Stimulated activated CD8-positive, alpha-beta memory T cell treated with anti-CD3 and anti-CD28 coated beads, Interleukin-4, amount 100 ng/mL, for 48 hours (primary cell): ENCODE data around the gene DCLRE1A.

Source experiments
- DNase-seq: peaks from one replicate; pipeline ENCODE4 v3.0.0-alpha.2; 2020

DCLRE1A gene

GRCh38 chr10:113854013-113854760 lies at the start of gene DCLRE1A, which contains the start of gene NHLRC2:
TSS of gene DCLRE1A (minus strand) at chr10:113854082. CDS start at chr10:113853182, 900 bp downstream.
TSS of gene NHLRC2 (plus strand) at chr10:113854661. CDS start at chr10:113854873, 212 bp downstream.
- peak; percentile 80 for DNase-seq

DNA sequence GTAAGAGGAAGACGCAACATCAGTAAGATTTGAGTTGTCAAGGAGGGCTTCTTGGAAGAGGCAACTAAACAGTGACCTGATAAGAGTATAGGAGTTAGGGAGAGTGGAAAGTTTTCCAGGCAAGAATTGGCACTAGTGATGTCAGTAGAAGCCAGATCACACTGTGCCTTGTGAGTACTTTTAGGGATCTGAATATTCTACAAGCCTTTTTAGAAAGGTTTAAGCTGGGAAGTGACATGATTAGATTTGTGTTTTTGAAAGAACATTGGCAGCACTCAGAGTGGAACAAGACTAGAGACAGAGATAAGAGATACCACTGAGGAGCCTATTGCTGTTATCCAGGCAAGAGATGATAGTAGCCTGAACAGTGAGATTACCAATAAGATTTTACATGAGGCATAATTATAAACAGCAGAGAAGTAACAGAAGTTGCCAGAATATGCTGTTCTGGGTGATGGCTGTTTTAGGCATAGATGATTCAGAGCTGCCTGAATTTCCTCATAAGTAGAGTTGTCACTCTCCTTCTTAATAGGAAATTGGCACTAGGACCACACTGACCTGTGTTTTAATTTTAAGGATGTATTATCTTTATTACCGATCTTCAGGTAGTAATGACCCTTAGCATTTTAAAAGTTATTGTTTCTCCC lies 46.2 kb upstream of the DCLRE1A start:
- no peak for DNase-seq

GRCh38 chr10:113897693-113898618 lies 44.1 kb upstream of the DCLRE1A start:
- no peak for DNase-seq

DNA sequence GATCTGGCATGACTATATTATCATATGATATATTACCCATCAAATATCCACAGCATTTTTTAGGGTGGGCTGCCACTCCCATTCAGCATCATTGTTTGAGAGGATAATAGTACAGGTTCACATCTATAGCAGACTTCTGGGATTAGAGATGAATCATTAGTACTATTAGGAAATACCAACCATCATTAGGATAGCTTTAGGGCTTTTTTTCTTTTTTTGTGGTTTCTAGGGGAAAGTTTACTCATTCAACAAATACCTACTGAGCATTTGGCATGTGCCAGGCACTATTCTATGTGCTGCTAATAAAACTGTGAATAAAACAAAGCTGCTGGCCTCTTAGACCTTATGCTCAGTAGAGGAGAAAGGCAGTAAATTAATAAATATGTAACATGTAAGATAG lies 41.1 kb upstream of the DCLRE1A start:
- no peak for DNase-seq

- DNase-seq: no peak
Measured at GRCh38 chr10:113894581-113894980, 40.7 kb upstream of the DCLRE1A start.

DNA sequence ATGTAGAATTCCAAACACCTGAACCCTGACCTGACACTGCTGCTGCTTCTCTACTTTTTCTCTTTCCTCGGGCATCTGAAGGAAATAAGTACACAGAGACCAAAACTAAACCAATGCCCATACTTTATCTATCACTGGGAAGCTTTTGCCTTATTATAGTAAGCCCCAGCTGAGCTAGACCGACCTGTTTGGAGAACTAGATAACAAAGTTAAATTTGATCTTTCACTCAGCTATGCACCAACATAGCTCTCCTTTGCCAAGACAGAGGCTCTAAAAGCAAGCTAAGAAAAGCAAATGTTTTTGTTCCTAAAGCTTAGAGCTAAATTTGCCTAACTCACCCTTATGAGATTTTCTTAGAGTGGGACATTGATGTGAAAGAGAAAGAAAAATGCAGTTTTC lies 39.7 kb upstream of the DCLRE1A start:
- DNase-seq: no peak

GRCh38 chr10:113891476-113891875 lies 37.6 kb upstream of the DCLRE1A start:
- no peak for DNase-seq

DNA sequence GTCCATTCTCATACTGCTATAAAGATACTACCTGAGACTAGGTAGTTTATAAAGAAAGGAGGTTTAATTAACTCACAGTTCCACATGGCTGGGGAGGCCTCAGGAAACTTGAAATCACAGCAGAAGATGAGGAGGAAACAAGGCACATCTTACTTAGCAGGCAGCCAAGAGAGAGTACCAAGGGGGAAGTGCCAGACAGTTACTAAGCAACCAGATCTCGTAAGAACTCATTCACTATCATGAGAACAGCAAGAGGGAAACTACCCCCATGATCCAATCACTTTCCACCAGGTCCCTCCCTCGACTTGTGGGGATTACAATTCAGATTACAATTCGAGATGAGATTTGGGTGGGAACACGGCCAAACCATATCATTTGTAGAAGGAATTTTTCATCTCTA lies 36.9 kb upstream of the DCLRE1A start:
- DNase-seq: no peak

GRCh38 chr10:113889911-113890310 lies 36.0 kb upstream of the DCLRE1A start:
- DNase-seq: no peak

DNA sequence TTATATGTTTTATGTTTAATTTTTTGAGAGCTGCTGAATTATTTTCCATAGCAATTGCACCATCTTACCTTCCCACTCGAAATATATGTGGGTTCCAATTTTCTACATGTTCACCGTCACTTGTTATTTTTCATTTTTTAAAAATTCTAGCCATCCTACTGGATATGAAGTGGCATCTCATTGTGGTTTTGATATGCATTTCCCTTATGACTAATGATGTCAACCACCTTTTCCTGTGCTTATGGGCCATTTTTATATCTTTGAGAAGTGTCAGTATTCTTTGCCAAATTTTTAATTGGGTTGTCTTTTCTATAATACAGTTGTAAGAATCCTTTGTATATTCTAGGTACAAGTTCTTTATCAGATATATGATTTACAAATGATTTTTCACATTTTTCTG lies 28.4 kb upstream of the DCLRE1A start:
- no peak for DNase-seq

- DNase-seq: no peak
Measured at GRCh38 chr10:113880236-113880635, 26.4 kb upstream of the DCLRE1A start.

- no peak for DNase-seq
Measured at GRCh38 chr10:113879691-113880090, 25.8 kb upstream of the DCLRE1A start.

DNA sequence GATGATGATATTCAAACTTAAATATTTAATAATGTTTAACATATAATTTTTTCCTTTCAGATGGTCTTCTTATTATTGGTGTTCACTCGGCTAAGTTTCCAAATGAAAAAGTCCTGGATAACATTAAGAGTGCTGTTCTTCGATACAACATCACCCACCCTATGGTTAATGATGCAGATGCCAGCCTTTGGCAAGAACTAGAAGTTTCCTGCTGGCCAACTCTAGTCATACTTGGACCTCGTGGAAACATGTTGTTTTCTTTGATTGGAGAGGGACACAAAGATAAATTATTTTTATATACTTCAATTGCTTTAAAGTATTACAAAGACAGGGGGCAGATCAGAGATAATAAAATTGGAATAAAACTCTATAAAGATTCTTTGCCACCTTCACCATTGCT lies 22.6 kb upstream of the DCLRE1A start:
- DNase-seq: no peak

DNA sequence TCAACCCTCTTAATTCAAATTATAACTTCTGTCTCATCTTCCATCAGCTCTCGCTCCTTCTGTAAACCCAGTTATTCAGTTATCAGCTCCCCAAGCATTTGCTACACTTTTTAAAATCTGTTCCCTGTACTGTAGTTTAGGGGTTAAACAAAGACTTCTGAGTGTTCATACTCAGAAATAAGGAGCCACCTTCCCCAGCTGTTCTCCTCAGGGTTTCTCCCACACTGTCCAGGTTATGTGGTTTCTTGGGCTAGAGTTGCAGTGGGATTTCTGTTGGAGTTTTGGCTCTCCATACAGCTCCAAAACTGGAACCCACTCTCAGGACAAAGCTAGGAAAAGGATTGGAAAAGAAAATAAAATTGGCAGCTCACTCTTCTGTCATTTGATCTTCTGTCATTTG lies 21.3 kb upstream of the DCLRE1A start:
- no peak for DNase-seq

- no peak for DNase-seq
Measured at GRCh38 chr10:113872139-113873030, 18.5 kb upstream of the DCLRE1A start.

DNA sequence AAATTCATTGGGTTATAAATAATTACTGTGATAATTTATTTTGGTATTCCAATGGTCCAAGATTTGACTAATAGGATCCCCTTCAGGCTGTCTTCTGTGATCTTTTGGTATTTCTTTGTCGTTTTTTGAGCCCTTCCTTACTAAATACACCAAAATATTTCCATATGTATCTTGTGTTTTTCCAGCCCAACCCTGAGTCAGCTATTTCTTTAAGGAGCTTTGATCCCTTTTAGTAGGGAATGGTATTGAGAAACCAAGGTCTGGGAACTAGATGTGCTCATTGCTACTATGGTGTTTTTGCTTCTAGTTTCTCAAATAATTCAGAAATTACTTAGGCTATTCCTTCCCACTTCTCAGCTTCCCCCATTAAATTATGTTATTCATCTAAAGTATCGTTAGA lies 15.9 kb upstream of the DCLRE1A start:
- DNase-seq: no peak

DNA sequence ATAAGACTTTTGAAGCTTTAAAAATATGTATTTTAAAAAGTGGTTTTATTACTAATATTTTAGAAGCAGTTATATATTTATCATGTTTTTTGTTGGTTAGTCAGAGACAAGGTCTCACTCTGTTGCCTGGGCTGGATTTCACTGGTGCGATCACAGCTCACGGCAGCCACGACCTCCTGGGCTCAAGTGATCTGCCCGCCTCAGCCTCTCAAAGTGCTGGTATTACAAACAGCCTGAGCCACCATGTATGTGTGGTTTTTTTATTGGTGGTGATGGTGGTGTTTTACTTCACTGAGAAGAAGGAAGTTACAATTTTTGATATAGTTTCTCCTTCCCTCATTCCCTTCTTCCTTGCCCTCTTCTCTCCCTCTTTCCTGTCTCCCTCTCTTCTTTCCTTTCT lies 14.0 kb upstream of the DCLRE1A start:
- DNase-seq: no peak

DNA sequence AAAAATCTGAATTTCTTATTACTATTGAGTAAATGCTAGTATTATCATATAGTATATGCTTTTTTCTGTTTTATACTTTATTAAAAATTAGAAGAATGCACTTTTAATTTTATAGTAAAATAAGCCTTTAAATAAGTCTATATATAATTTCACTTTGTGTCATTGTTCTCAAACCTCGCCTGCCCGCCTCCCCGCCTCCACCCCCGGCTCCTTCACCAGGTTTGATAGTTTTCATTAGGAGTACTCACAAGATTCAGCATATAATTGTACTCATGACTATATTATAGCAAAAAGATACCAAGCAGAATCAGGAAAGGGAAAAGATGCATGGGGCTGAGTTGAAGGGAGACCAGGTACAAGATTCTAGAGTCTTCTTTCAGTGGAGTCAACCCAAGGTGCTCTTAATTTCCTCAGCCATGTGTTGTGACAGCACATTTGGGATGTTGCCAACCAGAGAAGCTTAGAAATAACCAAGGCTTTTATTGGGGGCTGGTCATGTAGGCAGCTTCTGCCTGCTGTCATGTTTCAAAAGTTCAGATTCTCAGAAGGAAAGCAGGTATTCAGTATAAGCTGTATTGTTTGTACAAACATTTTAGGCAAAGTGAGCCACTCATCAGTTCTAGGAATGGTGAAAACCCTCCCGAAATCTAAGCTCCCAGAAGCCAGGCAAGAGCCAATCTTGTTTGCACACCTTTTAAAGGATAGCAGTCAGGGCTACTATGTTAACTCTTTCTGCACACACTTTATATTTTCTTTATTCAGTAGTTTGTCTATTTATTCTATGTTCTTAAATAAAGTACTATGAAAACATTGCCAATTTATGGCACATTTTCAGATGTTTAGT lies 12.9 kb upstream of the DCLRE1A start:
- no peak for DNase-seq

- no peak for DNase-seq
Measured at GRCh38 chr10:113865901-113866300, 12.0 kb upstream of the DCLRE1A start.

GRCh38 chr10:113859261-113859660 lies 5.4 kb upstream of the DCLRE1A start:
- no peak for DNase-seq

- no peak for DNase-seq
Measured at GRCh38 chr10:113858541-113858940, 4.7 kb upstream of the DCLRE1A start.
